ENCODE results near the gene OR1I1. TPM values are rescaled to one million over a fixed set of nuclear protein-coding genes. Genes with fewer than 3 reads are reported as not detected.
"Not testable (repeated sequence)": the region's sequence is repeated elsewhere in the genome, so short reads cannot be mapped to it uniquely, and the experiment has no call there.

Gene OR1I1
- total RNA-seq, 1 donor from 2014 or later: not detected

DNA sequence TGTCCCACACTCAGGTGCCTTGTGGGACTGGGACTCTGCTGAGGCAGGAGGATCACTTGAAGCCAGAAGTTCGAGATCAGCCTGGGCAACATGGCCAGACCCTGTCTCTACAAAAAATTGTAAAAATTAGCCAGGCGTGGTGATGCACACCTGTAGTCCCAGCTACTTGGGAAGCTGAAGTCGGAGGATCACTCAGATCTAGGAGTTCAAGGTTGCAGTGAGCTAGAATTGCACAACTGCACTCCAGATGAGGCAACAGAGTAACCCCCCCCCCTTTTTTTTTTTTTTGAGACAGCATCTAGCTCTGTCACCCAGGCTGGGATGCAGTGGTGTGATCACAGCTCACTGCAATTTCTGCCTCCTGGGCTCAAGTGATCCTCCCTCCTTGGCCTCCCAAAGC lies 14.2 kb downstream of the OR1I1 start:
- H3K9me3 ChIP-seq (ENCODE audit: control insufficient read depth in 3 of 3, low read length in 3 of 3): no peaks in the 10 kb centered on the region
- H3K9ac ChIP-seq (ENCODE audit: low read depth in 1 of 3, low read length in 3 of 3): no peak overlapping the region
- H3K4me1 ChIP-seq (ENCODE audit: control insufficient read depth in 3 of 3, insufficient read depth in 3 of 3, low read length in 3 of 3): no peaks in the 10 kb centered on the region
- no peak overlapping the region for H3K4me3 ChIP-seq (ENCODE audit: low read length in 3 of 3)
- H3K36me3 ChIP-seq (ENCODE audit: control insufficient read depth in 3 of 3, insufficient read depth in 3 of 3, low read length in 3 of 3): no peaks in the 10 kb centered on the region
- no peak overlapping the region for H3K27ac ChIP-seq (ENCODE audit: low read depth, low read length)
- H3K27me3 ChIP-seq (ENCODE audit: control insufficient read depth in 3 of 3, insufficient read depth in 3 of 3, low read length in 3 of 3): no peaks in the 10 kb centered on the region

DNA sequence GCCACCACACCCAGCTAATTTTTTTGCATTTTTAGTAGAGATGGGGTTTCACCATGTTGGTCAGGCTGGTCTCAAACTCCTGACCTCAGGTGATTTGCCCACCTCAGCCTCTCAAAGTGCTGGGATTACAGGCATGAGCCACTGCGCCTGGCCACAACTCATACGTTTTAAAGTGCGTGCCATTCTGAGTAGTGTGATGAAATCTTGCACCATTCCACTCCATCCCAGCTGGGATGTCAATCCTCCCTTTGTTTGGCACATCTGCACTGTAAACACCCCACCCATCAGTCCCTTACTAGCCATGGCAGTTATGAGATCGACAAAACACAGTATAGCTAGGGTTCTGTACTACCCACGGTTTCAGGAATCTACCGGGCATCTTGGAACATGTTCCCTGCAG lies 16.0 kb downstream of the OR1I1 start:
- not testable (repeated sequence) for H3K9me3 ChIP-seq (ENCODE audit: control insufficient read depth in 3 of 3, low read length in 3 of 3); H3K9ac ChIP-seq (ENCODE audit: low read depth in 1 of 3, low read length in 3 of 3); H3K4me1 ChIP-seq (ENCODE audit: control insufficient read depth in 3 of 3, insufficient read depth in 3 of 3, low read length in 3 of 3); H3K36me3 ChIP-seq (ENCODE audit: control insufficient read depth in 3 of 3, insufficient read depth in 3 of 3, low read length in 3 of 3); H3K27me3 ChIP-seq (ENCODE audit: control insufficient read depth in 3 of 3, insufficient read depth in 3 of 3, low read length in 3 of 3); H3K4me3 ChIP-seq (ENCODE audit: low read length in 3 of 3); H3K27ac ChIP-seq (ENCODE audit: low read depth, low read length)

DNA sequence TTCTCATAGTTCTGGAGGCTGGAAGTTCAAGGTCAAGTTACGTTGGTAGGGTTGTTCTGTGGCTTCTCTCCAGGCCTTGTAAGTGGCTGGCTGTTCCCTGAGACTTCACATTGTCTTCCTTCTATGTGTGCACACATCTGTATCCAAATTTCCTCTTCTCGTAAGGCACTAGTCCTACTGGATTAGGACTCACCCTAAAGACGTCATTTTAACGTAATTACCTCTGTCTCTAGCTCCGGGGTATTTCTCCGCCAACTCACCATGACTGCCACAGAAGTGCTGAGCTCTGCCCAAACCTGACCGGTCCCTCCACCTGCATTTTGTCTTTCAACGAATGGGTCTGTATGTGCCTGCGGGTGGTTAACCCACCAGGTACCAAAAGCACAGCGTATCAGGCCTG lies 16.4 kb downstream of the OR1I1 start:
- H3K4me3 ChIP-seq (ENCODE audit: low read length in 3 of 3): no peak overlapping the region
- no peaks in the 10 kb centered on the region for H3K36me3 ChIP-seq (ENCODE audit: control insufficient read depth in 3 of 3, insufficient read depth in 3 of 3, low read length in 3 of 3)
- no peaks in the 10 kb centered on the region for H3K27me3 ChIP-seq (ENCODE audit: control insufficient read depth in 3 of 3, insufficient read depth in 3 of 3, low read length in 3 of 3)
- H3K27ac ChIP-seq (ENCODE audit: low read depth, low read length): no peak overlapping the region
- no peaks in the 10 kb centered on the region for H3K4me1 ChIP-seq (ENCODE audit: control insufficient read depth in 3 of 3, insufficient read depth in 3 of 3, low read length in 3 of 3)
- H3K9ac ChIP-seq (ENCODE audit: low read depth in 1 of 3, low read length in 3 of 3): no peak overlapping the region
- peaks cover 0 to 4% (median under 1%) of the 10 kb centered on the region in 3 donors for H3K9me3 ChIP-seq (ENCODE audit: control insufficient read depth in 3 of 3, low read length in 3 of 3)

DNA sequence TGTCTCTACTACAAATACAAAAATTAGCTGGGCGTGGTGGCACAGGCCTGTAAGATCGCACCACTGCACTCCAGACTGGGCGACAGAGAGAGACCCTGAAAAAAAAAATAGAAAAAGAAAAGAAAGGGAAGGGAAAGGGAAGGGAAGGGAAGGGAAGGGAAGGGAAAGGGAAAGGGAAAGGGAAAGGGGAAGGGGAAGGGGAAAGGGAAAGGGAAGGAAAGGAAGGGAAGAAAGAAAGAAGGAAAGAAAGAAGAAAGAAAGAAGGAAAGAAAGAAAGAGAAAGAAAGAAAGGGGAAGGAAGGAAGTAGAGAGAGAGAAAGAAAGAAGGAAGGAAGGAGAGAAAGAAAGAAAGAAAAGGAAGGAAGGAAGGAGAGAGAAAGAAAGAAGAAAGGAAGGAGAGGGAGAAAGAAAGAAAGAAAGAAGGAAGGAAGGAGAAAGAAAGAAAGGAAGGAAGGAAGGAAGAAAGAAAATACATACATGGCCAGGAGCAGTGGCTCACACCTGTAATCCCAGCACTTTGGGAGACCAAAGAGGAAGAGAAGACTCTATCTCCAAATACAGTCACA lies 17.1 kb downstream of the OR1I1 start:
- no peaks in the 10 kb centered on the region for H3K4me1 ChIP-seq (ENCODE audit: control insufficient read depth in 3 of 3, insufficient read depth in 3 of 3, low read length in 3 of 3)
- no peak overlapping the region for H3K27ac ChIP-seq (ENCODE audit: low read depth, low read length)
- no peak overlapping the region for H3K9ac ChIP-seq (ENCODE audit: low read depth in 1 of 3, low read length in 3 of 3)
- H3K27me3 ChIP-seq (ENCODE audit: control insufficient read depth in 3 of 3, insufficient read depth in 3 of 3, low read length in 3 of 3): no peaks in the 10 kb centered on the region
- H3K36me3 ChIP-seq (ENCODE audit: control insufficient read depth in 3 of 3, insufficient read depth in 3 of 3, low read length in 3 of 3): no peaks in the 10 kb centered on the region
- no peak overlapping the region for H3K4me3 ChIP-seq (ENCODE audit: low read length in 3 of 3)
- peaks cover 1 to 6% (median 3%) of the 10 kb centered on the region in 3 donors for H3K9me3 ChIP-seq (ENCODE audit: control insufficient read depth in 3 of 3, low read length in 3 of 3)

DNA sequence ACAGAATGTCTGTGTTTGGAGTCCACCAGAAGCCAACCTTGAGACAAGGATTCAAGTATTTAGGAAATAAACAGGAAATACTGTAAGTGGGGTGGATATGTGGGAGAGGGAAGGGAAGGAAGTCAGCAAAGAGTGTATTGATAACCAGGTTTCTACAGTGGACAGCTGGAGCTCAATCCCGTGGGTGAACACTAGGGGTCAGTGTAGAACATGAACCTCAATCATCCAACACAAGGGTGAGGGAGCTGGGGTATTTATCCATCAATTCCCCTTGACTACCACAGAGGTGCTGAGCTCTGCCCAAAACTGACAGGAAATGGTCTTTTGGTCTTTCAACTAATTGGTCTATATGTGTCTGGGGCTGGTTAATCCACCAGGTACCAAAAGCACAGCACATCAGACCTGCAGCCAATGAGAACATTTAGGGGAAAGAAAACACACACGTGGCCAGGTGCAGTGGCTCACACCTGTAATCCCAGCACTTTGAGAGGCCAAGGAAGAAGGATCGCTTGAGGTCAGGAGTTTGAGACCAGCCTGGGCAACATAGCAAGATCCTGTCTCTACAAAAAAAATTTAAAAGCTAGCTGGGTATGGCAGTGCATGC lies 19.6 kb downstream of the OR1I1 start:
- Histone ChIP-seq H3K27me3 (ENCODE audit: control insufficient read depth in 3 of 3, insufficient read depth in 3 of 3, low read length in 3 of 3) (peaks cover 0 to 5% (median 3%) of the 10 kb centered on the region in 3 donors), H3K9ac (ENCODE audit: low read depth in 1 of 3, low read length in 3 of 3) (no peak overlapping the region), H3K9me3 (ENCODE audit: control insufficient read depth in 3 of 3, low read length in 3 of 3) (peaks cover 8 to 10% (median 8%) of the 10 kb centered on the region in 3 donors), H3K4me3 (ENCODE audit: low read length in 3 of 3) (no peak overlapping the region), H3K4me1 (ENCODE audit: control insufficient read depth in 3 of 3, insufficient read depth in 3 of 3, low read length in 3 of 3) (peaks cover 0 to under 1% (median 0%) of the 10 kb centered on the region in 3 donors), H3K36me3 (ENCODE audit: control insufficient read depth in 3 of 3, insufficient read depth in 3 of 3, low read length in 3 of 3) (no peaks in the 10 kb centered on the region), H3K27ac (ENCODE audit: low read depth, low read length) (no peak overlapping the region)

DNA sequence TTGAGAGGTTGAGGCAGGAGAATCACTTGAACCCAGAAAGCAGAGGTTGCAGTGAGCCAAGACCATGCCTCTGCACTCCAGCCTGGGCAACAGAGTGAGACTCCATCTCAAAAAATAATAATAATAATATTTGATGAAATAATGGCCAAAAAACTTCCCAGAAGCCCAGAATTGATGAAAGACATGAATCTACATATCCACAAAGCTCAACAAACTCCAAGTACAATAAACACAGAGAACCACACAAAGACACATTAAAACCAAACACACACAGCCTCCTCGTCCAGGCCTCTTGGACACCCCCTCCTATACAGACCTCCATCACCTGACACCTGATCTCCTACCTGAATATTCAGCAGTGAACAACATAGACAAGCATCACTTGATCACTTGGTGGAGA lies 22.0 kb downstream of the OR1I1 start:
- Histone ChIP-seq H3K9ac (ENCODE audit: low read depth in 1 of 3, low read length in 3 of 3) (no peak overlapping the region), H3K9me3 (ENCODE audit: control insufficient read depth in 3 of 3, low read length in 3 of 3) (peaks cover 8 to 10% (median 8%) of the 10 kb centered on the region in 3 donors), H3K4me3 (ENCODE audit: low read length in 3 of 3) (no peak overlapping the region), H3K4me1 (ENCODE audit: control insufficient read depth in 3 of 3, insufficient read depth in 3 of 3, low read length in 3 of 3) (peaks cover 0 to 14% (median 7%) of the 10 kb centered on the region in 3 donors), H3K27me3 (ENCODE audit: control insufficient read depth in 3 of 3, insufficient read depth in 3 of 3, low read length in 3 of 3) (peaks cover 0 to 18% (median 12%) of the 10 kb centered on the region in 3 donors), H3K36me3 (ENCODE audit: control insufficient read depth in 3 of 3, insufficient read depth in 3 of 3, low read length in 3 of 3) (no peaks in the 10 kb centered on the region), H3K27ac (ENCODE audit: low read depth, low read length) (no peak overlapping the region)

DNA sequence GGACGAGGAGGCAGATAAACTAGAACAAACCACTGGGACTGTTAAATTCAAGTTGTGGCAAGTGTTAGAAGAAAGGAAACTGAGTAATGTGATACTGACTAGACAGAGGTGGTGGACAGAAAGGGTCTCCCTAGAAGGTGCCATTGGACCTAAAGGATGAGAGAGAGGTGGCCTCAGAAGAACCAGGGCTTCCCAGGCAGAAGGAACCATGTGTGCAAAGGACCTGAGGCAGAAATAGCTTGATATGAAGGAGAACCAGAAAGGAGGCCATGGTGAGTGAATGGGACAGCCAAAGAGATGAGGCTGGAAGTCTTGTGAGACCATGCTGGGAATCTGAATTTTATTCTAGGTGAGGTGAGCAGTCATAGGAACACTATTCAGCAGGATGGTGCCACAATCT lies 22.4 kb downstream of the OR1I1 start:
- peaks cover 8 to 10% (median 8%) of the 10 kb centered on the region in 3 donors for H3K9me3 ChIP-seq (ENCODE audit: control insufficient read depth in 3 of 3, low read length in 3 of 3)

DNA sequence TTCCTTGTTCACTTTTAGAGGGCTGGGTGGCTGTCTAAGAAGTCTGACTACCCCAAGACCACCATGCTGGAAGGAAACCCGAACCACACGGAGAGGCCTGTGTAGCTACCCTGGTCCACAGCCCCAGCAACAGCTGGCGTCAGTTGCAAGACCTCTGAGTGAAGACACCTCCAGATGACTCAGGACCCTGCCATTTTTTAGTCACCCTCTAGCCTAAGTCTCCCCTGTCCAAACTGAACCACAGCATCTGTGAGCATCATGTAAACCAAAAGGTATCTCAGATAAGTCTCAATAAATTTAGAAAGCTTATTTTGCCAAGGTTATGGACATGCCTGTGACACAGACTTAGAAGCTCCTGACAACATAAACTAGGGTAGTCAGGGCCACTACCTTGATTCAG lies 23.0 kb downstream of the OR1I1 start:
- H3K27me3 ChIP-seq (ENCODE audit: control insufficient read depth in 3 of 3, insufficient read depth in 3 of 3, low read length in 3 of 3): peaks cover 0 to 18% (median 12%) of the 10 kb centered on the region in 3 donors

More for the DNA sequence above, 22.4 kb downstream of the OR1I1 start:
- H3K9ac ChIP-seq (ENCODE audit: low read depth in 1 of 3, low read length in 3 of 3): no peak overlapping the region
- peaks cover 0 to 14% (median 7%) of the 10 kb centered on the region in 3 donors for H3K4me1 ChIP-seq (ENCODE audit: control insufficient read depth in 3 of 3, insufficient read depth in 3 of 3, low read length in 3 of 3)
- H3K27ac ChIP-seq (ENCODE audit: low read depth, low read length): no peak overlapping the region
- peaks cover 0 to 18% (median 12%) of the 10 kb centered on the region in 3 donors for H3K27me3 ChIP-seq (ENCODE audit: control insufficient read depth in 3 of 3, insufficient read depth in 3 of 3, low read length in 3 of 3)
- no peak overlapping the region for H3K4me3 ChIP-seq (ENCODE audit: low read length in 3 of 3)
- no peaks in the 10 kb centered on the region for H3K36me3 ChIP-seq (ENCODE audit: control insufficient read depth in 3 of 3, insufficient read depth in 3 of 3, low read length in 3 of 3)

DNA sequence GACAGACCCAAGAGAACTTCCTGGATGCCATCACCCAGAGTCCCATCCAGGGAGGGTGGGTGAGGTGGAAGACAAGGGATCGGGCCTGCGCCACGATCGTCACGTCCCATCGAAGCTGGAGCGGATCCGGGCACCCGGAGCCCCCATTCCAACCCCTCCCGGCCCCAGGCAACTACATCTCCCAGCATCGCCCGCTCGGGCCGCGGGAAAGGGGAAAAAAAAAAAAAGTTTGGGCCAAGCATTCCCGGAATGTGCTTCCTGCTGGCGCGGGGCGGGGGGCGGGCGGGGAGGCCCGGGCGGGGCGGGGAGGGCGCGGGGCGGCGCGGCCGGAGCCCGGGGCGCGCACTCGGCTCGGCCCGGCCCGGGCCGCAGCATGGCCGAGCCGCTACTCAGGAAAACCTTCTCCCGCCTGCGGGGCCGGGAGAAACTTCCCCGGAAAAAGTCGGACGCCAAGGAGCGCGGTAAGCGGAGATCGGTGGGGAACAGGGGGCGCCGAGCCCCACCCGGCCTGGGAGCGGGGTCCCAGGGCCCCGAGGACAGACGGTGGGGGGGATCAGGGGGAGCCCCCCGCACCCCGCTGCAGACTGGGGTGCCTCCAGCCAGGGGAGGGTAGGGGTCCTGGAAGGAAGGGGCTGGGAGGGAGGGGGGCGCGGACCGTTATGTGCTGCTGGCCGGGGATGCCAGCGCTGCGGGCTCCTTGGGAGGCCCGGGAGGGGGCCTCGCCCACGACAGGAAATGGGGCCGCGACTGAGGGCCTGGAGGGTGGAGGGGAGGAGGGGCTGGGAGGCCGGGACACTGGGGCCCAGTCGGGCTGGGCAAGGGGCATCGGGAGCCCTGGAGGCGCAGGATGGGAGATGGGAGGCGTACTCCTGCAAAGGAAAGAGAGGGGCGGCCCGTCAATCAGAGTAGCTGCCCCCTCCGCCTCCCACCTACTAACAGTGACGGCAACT lies 25.3 kb downstream of the OR1I1 start, which contains the start of gene SYDE1:
Gene SYDE1 (plus strand): TSS at position 341 of the 950 bp plus-strand sequence. CDS start 33 bp downstream, at position 374.
- Histone ChIP-seq H3K9ac (ENCODE audit: low read depth in 1 of 3, low read length in 3 of 3) (peak within 1 kb of the TSS; percentile 65 to 77 (median 74)), H3K4me3 (ENCODE audit: low read length in 3 of 3) (peak within 1 kb of the TSS; percentile 51 to 73 (median 66)), H3K27ac (ENCODE audit: low read depth, low read length) (peak within 1 kb of the TSS; percentile 62), H3K4me1 (ENCODE audit: control insufficient read depth in 3 of 3, insufficient read depth in 3 of 3, low read length in 3 of 3) (peaks cover 0 to 14% (median 7%) of the 10 kb centered on the region in 3 donors), H3K27me3 (ENCODE audit: control insufficient read depth in 3 of 3, insufficient read depth in 3 of 3, low read length in 3 of 3) (peaks cover 0 to 18% (median 12%) of the 10 kb centered on the region in 3 donors), H3K9me3 (ENCODE audit: control insufficient read depth in 3 of 3, low read length in 3 of 3) (peaks cover 8 to 10% (median 8%) of the 10 kb centered on the region in 3 donors), H3K36me3 (ENCODE audit: control insufficient read depth in 3 of 3, insufficient read depth in 3 of 3, low read length in 3 of 3) (peaks cover 0 to 5% (median under 1%) of the 10 kb centered on the region in 3 donors)

More for the DNA sequence above, 23.0 kb downstream of the OR1I1 start:
- peaks cover 0 to 14% (median 7%) of the 10 kb centered on the region in 3 donors for H3K4me1 ChIP-seq (ENCODE audit: control insufficient read depth in 3 of 3, insufficient read depth in 3 of 3, low read length in 3 of 3)
- H3K9me3 ChIP-seq (ENCODE audit: control insufficient read depth in 3 of 3, low read length in 3 of 3): peaks cover 8 to 10% (median 8%) of the 10 kb centered on the region in 3 donors
- H3K36me3 ChIP-seq (ENCODE audit: control insufficient read depth in 3 of 3, insufficient read depth in 3 of 3, low read length in 3 of 3): no peaks in the 10 kb centered on the region
- H3K4me3 ChIP-seq (ENCODE audit: low read length in 3 of 3): no peak overlapping the region
- no peak overlapping the region for H3K27ac ChIP-seq (ENCODE audit: low read depth, low read length)
- no peak overlapping the region for H3K9ac ChIP-seq (ENCODE audit: low read depth in 1 of 3, low read length in 3 of 3)
